HL-60 (cell line): ENCODE data around the gene TNRC6C.
"Not testable (repeated sequence)": the region's sequence is repeated elsewhere in the genome, so short reads cannot be mapped to it uniquely, and the experiment has no call there.

ENCODE experiments used
- DNase-seq, 2 experiments: peaks; one replicate each; pipeline ENCODE4 v3.0.0-alpha.2; 2010 to 2020; ENCODE audit warnings: low read depth in 1 of 2, low spot score in 1 of 2
- H3K27ac ChIP-seq: fragments of 250-450 bp; sonication (Bioruptor Pico); replicated peaks from 2 replicates; pipeline ENCODE4 v1.5.1; 2020; ENCODE audit warnings: mild to moderate bottlenecking, moderate library complexity
- H3K27me3 ChIP-seq: fragments of 250-450 bp; sonication (Bioruptor Pico); 2 replicates; pipeline ENCODE4 v1.5.1; 2021; ENCODE audit warnings: mild to moderate bottlenecking, moderate library complexity; ENCODE audit not compliant: insufficient read depth, poor library complexity, severe bottlenecking
- H3K4me3 ChIP-seq: replicated peaks from 2 replicates; pipeline ENCODE4 v1.5.1; 2011; ENCODE audit warnings: mild to moderate bottlenecking, control low read depth, low read length; ENCODE audit not compliant: insufficient read depth
- GABPA ChIP-seq: IDR thresholded peaks from 2 replicates; pipeline ENCODE4 v1.6.1; 2012; ENCODE audit warnings: low read depth
- POLR2AphosphoS5 ChIP-seq: IDR thresholded peaks from 2 replicates; pipeline ENCODE4 v1.6.1; 2012; ENCODE audit warnings: low read depth
- SPI1 ChIP-seq: IDR thresholded peaks from 2 replicates; pipeline ENCODE4 v1.6.1; 2012; ENCODE audit warnings: low read depth, mild to moderate bottlenecking, borderline replicate concordance
- TF ChIP-seq, protein P1 (sequence below): IDR thresholded peaks from one replicate; pipeline ENCODE4 v1.5.1; 2011; ENCODE audit warnings: low read length, control low read depth, inconsistent platforms; ENCODE audit not compliant: insufficient read depth
- TF ChIP-seq, protein P2 (sequence below): IDR thresholded peaks from 2 replicates; pipeline ENCODE4 v1.6.1; 2012; ENCODE audit warnings: low read depth; ENCODE audit not compliant: insufficient replicate concordance

The TNRC6C gene

DNA sequence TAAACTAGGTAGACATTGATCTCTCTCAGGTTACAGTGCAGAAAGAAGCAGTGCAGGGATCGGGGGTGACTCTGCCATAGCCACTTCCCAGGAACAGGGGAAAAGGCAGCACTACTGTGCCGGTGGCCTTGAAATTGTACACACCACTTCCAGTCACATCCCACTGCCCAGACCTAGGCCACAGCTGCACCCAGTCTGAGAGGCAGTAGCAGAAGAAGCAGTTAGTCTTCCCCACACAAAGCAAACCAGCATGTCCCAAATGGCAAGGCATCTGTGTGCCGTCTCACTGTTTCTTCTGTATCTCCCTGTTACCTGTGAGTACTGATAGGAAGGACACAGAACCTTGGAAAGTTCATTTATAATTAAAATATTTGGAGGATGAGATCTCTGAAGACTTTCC is 123.0 kb downstream of the TNRC6C start:
- TF ChIP-seq SPI1 (no peak), POLR2AphosphoS5 (no peak), GABPA (no peak)
- TF ChIP-seq, protein P1, sequence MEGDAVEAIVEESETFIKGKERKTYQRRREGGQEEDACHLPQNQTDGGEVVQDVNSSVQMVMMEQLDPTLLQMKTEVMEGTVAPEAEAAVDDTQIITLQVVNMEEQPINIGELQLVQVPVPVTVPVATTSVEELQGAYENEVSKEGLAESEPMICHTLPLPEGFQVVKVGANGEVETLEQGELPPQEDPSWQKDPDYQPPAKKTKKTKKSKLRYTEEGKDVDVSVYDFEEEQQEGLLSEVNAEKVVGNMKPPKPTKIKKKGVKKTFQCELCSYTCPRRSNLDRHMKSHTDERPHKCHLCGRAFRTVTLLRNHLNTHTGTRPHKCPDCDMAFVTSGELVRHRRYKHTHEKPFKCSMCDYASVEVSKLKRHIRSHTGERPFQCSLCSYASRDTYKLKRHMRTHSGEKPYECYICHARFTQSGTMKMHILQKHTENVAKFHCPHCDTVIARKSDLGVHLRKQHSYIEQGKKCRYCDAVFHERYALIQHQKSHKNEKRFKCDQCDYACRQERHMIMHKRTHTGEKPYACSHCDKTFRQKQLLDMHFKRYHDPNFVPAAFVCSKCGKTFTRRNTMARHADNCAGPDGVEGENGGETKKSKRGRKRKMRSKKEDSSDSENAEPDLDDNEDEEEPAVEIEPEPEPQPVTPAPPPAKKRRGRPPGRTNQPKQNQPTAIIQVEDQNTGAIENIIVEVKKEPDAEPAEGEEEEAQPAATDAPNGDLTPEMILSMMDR, result no peak
- TF ChIP-seq, protein P2, sequence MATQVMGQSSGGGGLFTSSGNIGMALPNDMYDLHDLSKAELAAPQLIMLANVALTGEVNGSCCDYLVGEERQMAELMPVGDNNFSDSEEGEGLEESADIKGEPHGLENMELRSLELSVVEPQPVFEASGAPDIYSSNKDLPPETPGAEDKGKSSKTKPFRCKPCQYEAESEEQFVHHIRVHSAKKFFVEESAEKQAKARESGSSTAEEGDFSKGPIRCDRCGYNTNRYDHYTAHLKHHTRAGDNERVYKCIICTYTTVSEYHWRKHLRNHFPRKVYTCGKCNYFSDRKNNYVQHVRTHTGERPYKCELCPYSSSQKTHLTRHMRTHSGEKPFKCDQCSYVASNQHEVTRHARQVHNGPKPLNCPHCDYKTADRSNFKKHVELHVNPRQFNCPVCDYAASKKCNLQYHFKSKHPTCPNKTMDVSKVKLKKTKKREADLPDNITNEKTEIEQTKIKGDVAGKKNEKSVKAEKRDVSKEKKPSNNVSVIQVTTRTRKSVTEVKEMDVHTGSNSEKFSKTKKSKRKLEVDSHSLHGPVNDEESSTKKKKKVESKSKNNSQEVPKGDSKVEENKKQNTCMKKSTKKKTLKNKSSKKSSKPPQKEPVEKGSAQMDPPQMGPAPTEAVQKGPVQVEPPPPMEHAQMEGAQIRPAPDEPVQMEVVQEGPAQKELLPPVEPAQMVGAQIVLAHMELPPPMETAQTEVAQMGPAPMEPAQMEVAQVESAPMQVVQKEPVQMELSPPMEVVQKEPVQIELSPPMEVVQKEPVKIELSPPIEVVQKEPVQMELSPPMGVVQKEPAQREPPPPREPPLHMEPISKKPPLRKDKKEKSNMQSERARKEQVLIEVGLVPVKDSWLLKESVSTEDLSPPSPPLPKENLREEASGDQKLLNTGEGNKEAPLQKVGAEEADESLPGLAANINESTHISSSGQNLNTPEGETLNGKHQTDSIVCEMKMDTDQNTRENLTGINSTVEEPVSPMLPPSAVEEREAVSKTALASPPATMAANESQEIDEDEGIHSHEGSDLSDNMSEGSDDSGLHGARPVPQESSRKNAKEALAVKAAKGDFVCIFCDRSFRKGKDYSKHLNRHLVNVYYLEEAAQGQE, result no peak
- Histone ChIP-seq H3K4me3 (no peak overlapping the region), H3K27ac (no peak overlapping the region), H3K27me3 (no peaks in the 10 kb centered on the region)
- DNase-seq, result no peak

DNA sequence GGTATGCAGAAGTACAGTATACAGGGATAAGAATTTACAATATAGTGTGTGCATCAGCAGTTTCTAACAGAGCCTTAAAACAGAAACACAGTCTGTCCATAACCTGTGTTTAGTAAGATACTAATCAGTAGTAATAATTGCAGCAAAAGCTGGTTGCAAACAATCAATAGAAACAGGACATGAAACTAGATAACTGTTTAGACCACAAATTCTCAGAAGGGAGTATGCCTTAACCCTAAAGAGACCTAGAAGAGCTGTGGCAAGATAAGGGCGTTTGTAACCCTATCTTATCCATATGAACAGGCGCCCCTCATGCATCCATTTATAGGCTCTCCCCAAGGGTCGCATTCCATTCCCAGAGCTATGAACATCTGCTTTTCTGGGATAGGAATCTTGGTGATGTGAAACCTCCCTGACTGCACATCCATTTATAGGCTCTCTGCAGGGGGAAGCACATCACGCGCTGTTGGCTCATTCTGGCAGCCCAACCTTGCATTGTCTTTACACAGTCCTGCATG is 123.9 kb downstream of the TNRC6C start:
- not testable (repeated sequence) for H3K27ac ChIP-seq, H3K4me3 ChIP-seq, H3K27me3 ChIP-seq, DNase-seq

DNA sequence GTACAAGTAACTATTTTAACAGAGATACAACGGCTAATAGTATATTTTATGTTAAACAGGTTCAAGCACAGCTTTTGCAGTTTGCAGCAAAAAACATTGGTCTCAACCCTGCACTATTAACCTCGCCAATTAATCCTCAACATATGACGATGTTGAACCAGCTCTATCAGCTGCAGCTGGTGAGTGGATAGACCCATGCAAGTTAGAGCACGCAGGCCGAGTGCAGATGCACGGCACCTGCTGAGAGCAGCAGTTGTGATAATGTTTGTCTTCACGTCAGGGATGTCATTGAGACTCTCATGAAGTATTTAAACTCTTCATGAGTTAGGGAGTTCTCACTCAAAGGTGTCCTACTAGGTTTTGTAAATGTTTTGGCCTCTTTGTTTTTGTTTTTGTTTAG is 124.5 kb downstream of the TNRC6C start:
- no peak for DNase-seq
- H3K27ac ChIP-seq, result no peak overlapping the region
- TF ChIP-seq POLR2AphosphoS5, result no peak
- no peak overlapping the region for H3K4me3 ChIP-seq
- H3K27me3 ChIP-seq, result no peaks in the 10 kb centered on the region

DNA sequence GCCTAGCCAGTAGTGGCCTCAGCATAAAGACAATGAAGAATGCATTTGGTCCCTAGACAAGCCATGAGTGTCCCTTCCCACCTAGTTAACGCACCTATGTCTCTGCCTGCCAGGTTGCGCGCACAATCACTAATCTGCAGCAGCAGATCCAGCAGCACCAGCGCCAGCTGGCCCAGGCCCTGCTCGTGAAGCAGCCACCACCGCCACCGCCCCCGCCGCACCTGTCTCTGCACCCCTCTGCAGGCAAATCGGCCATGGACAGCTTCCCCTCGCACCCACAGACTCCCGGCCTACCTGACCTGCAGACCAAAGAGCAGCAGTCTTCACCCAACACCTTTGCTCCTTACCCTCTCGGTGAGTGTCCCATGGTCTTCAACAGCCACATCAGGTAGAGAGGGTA is 128.2 kb downstream of the TNRC6C start:
- TF ChIP-seq SPI1, result no peak
- TF ChIP-seq GABPA, result no peak
- TF ChIP-seq, protein P1, result no peak
- TF ChIP-seq, protein P2, result no peak
- TF ChIP-seq POLR2AphosphoS5, result no peak
- H3K4me3 ChIP-seq, result no peak overlapping the region
- no peak overlapping the region for H3K27ac ChIP-seq
- H3K27me3 ChIP-seq, result no peaks in the 10 kb centered on the region
- no peak for DNase-seq

DNA sequence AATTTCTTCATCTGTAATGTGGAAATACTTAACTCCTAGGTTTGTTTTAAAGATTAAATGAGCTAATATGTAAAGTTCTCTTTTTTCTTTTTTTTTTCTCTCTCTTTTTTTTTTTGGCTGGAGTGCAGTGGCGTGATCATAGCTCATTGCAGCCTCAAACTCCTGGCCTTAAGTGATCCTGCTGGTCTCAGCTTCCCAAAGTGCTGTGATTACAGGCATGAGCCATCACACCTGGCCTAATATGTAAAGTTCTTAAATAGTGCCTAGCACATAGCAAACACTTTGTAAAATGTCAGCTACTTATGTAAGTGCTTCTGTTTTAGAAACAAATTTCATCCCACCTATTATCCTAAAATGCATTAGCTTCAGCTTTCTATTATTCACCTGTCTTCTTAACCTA is 130.0 kb downstream of the TNRC6C start:
- Histone ChIP-seq H3K27me3 (no peaks in the 10 kb centered on the region), H3K4me3 (no peak overlapping the region), H3K27ac (no peak overlapping the region)
- TF ChIP-seq, protein P1, result no peak
- TF ChIP-seq, protein P2, result no peak
- TF ChIP-seq GABPA, result no peak
- TF ChIP-seq POLR2AphosphoS5, result no peak
- no peak for TF ChIP-seq SPI1
- DNase-seq, result no peak
